NCI-H748 treated with DMSO at 0.1 percent for 48 hours (cell line): ENCODE measurements around the gene NFAM1.
A peak's percentile ranks its signal among the peaks of the same experiment; 100 is the strongest.

Source experiments
- DNase-seq: peaks from one replicate; lab custom pipeline; 2025; lab: John Stamatoyannopoulos, UW

NFAM1 gene

GRCh38 chr22:42439821-42440674 is 7.8 kb upstream of the NFAM1 start:
- no peak for DNase-seq

- DNase-seq: no peak
Observed at GRCh38 chr22:42439021-42439567, 6.9 kb upstream of the NFAM1 start.

- DNase-seq: no peak
Observed at GRCh38 chr22:42438293-42438650, 6.1 kb upstream of the NFAM1 start.

GRCh38 chr22:42437488-42438292 is 5.5 kb upstream of the NFAM1 start:
- DNase-seq: peak; percentile 66

- no peak for DNase-seq
Observed at GRCh38 chr22:42436404-42436803, 4.2 kb upstream of the NFAM1 start.

DNA sequence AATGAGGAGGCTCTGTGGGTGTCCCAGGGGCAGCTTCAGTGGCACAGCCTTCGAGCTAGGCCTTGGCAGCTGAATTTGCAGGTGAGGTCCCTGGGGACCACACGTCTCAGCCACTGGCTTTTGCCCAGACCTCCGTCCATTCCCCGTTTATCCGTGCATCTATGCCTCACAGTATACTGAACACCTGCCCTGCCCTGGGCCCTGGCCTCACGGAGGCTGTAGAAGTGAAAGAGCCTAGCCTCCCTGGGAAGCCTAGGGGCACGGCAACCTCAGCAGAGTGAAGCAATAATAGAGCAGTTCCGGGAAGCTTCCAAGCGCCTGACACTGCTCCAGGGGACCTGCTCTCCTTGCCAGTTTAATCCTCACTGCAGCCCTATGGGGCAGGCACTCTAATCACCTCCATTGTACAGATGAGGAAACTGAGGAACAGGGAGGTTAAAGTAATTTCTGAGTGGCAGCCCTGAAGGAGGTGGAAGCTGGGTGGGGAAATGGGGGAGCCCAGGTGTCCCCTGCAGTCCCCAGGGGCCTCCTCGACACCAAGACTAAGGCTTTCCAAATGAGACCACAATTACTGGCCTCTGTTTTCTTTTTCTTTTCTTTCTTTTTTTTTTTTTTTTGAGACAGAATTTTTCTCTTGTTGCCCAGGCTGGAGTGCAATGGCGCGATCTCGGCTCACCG is 2.7 kb upstream of the NFAM1 start:
- no peak for DNase-seq

- DNase-seq: no peak
Observed at GRCh38 chr22:42433754-42434682, 1.8 kb upstream of the NFAM1 start.

DNA sequence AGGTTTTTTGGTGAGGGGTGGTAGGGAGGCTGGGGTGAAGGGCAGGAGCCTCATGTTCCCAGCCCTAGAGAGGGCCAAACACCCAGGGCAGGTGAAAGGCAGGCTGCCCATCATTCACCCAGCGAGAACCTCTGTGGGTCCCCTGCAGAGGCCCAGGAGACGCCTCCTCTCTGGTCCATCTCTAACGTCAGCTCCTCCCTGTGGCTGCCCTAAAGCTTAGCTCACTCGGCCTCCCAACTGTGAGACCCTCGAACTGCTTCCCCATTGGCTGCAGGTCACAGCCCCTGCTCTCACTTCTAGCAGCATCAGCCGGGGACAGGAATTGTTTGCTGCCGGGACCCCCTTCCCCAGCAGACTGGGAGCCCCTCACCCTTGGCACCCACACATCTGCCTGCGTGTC is 615 bp upstream of the NFAM1 start:
- no peak for DNase-seq

DNA sequence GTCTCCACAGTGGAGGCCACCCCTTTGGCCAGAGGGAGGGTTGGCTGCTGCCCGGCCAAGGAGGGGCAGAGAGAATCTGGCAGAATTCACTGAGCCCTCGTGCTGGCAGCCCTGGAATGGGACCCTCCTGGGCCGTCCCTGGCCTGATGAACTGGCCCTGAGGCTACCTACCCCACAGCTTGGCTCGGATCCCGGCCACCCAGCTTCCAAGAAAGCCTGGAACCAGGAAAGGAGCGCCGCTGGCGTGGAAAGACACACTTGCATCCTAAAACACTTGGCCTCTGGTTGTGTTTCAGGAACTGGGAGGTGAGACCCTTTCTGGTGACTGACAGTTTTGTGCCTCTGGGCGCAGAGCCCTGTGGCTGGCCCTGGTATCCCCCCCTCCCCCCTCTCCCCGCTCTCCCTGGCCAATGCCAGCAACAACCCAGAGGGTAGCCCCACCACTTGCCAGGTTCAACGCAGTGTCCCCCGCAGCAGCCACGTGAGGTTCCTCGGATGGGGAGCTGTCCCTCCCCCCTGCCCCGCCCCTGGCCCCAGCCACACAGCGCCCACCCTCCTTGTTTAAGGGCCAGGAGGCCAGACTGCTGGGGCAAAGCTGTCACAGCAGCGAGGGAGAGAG is 693 bp downstream of the NFAM1 start:
- DNase-seq: no peak

DNA sequence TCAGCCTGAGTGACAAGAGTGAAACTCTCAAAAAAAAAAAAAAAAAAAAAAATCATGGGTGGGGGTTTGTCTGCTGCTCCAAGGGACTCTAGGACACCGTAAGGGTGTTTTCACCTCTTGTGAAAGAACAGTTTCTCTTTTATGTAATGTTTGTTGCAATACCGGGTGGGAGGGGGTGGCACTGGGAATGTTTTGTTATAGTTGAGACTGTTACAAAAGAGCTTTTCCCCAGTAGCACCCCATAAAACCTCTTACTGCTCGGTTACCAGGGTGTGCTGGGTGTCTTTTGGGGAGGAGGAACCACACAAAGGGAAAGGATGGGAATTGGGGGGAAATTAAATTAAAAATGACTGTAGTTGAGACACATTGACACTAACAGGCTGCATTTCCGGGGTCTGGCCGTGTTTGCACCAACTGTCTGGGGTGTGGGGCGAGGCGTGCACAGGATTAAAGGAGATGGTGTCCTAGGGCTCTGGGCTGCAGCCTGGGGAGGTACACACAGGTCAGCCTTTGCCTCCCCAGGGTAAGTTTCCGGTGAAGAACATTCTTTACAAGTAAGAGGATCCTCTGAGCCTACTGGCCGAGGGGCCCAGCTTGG is 1.6 kb downstream of the NFAM1 start:
- no peak for DNase-seq

DNA sequence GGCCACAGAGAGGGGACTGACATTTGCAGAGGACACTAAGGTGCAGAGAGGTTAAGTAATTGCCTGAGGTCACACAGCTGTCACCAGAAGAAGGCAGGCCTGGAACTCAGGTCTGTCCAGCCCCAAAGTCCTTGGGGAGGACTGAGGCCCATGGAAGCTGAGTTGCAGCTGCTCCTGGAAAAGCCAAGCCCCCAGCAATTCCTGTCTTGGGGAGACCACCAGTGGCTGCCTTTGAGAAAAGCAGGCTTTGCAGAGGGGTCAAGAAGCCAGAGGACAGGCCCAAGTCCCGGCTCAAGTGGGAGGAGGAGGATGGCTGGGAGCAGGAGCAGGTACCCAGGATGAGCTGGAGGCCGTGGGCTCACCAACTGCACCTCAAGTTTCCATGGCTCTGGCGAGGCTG is 3.4 kb downstream of the NFAM1 start:
- no peak for DNase-seq

DNA sequence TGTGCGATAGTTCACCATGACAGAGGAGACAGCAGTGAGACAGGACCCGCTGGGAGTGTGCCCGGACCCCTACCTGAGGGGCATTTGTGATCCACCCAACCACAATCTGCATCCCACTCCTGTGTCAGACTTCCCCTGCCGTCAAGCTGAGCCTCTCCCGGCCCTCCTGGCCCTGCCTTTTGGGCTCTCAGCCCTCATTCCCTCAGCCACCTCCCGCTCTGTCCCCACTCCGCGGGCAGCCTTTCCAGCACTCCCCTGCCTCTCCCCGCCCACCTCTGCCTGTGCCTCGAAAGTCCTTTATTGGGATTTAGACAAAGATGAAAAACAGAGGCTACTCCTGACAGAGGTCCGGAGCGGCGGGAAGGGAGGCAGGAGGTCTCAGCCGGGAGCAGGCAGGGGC is 4.2 kb downstream of the NFAM1 start:
- no peak for DNase-seq

DNA sequence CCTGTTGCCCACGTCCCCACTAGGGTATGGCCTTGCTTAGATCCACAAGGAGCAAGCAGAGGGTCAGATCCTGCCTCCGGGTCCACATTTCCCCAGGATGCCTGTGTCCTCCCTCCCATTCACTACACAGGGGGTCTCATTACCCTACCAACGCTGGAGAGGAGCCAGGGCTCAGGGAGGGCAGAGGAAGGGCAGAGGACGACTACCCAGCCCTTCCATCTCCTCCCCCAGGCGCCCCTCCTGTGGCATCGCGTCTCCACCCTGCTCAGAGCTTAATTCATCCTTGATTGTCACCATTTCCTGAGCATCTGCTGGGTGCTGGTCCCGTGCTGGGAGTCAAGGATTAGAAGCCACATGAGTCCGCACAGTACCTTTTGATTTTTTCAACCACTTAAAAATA is 5.0 kb downstream of the NFAM1 start:
- no peak for DNase-seq

DNA sequence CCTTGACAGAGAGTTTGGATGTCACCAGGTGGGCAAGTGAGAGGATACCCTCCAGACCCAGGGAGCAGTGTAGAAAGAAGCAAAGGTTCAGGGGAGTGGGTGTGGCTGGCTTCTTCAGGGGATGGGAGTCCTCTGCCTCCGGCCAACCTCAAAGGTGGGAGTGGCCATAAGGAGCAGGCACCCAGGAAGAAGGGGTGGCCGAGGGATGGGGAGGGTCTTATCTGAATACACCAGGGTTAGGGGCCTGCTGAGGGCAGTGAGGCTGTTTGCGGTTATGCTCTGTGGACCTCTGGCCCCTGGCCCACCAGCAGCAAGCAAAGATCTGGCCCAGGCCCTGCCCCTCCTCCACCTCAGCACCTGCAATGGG is 6.2 kb downstream of the NFAM1 start:
- DNase-seq: no peak

DNA sequence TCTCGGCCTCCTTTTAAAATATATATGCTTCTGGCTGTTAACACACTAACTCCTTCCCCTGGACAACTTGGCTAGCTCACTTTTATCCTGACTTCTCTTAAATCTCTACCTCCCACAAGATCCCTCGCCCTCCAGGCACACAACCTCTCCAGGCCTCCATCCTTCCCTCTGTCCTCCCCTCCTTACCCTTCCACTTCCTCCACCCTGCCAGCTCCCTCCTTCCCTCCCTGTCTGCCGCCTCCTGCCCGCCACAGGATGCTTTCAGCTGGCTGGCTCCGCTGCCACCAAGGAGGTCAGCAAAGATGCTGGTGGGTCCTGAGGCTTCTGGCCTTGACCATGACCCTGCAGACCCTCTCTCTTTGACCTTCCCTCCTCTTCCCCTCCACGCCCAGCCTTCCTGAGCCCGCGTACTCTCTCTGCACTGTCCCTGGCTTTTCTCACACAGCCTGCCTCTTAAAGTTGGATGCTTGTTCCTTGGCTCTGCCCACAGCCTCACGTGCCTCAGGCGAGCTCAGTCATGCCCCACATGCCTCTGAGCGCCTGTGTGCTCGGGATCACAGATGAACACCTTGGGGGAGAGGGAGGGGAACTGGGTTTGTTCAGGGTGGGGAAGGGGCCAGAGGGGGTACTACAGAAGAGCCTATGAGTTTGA is 6.7 kb downstream of the NFAM1 start:
- no peak for DNase-seq

- DNase-seq: no peak
Observed at GRCh38 chr22:42419243-42419881, 12.8 kb downstream of the NFAM1 start.

GRCh38 chr22:42418811-42419242 is 13.4 kb downstream of the NFAM1 start:
- no peak for DNase-seq

DNA sequence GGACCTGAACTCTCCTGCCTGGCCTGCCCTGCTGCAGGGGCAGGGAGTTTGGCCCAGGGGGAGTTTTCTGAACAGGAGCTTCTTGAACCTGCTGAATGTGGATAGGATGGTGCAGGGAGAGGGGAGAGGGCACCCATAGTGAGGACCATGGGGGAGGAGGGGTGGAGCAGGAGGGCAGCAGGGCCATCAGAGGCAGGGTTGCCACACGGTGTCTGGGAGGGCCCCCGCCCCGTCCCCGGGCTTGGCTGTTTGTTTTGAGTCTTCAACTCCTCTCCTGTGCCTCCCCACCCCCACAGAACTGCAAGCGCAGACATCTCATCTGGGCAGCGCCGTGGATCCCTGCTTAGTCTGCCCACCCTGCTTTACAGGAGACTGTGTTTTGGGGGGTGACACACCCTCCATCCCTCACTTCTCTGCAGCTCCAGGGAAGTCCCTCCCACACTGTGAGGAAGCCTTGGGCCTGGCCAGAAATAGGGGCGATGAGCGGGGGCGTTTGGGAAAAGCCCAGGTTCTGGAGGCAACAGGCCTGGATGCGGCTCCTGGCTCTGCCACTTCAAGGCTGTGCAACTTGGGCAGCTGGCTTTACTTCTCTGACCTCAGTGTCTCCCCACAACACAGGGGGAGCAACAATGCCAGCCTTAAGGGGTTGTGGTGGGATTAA is 14.4 kb downstream of the NFAM1 start:
- no peak for DNase-seq

- no peak for DNase-seq
Observed at GRCh38 chr22:42416671-42417230, 15.5 kb downstream of the NFAM1 start.
